Measurements from ENCODE around the gene AATF.

The AATF gene

DNA sequence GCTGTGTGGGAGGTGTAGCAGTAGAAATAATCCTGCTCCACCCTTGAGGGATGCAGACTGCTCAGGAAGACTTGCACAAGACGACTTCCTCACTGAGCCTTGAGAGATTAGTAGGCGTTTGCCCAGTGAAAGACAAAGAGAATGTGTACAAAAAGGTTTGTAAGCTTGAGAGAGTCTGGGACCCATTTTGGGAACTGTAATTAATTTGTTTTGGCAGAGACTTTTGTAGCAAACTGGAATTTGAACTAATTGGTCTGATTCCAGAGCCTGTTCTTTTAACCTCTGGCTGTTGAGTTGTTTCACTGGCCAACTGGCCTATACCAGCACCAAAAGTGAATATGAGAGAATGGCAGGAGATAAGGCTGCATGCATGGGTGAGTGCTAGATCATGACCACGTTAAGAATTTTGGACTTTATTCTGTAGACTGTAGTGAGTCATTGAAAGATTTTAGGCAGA, 75.5 kb downstream of the AATF start:
- no peaks in the 10 kb centered on the region for H3K9me3 ChIP-seq
- no peak for TF ChIP-seq CTCF (IDR thresholded peaks at IDR 0.05)
- peaks cover 10% of the 10 kb centered on the region in 2 experiments for H3K4me1 ChIP-seq (ENCODE audit: control insufficient read depth in 1 of 2, insufficient read depth in 1 of 2, low read depth in 1 of 2, low read length in 1 of 2)

DNA sequence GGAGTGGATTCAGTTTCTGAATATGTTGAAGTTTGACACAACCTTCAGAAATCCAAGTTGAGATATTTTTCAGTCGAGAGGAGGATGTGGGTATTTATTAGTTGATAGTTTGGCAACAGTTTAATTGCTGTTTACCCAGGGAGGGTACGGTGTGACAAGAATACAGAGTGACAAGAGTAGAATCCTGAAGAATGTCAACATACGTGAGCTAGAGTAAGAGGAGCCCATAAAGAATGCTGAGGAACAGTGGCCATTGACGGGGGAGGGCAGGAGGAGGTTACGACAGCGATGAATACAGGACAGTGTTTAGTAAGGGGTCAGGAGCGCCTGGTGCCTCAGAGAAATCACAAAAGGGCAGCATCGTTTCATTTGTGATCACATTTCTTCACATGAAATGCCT, 76.5 kb downstream of the AATF start:
- no peak overlapping the region for H3K4me3 ChIP-seq (ENCODE audit: low read depth in 1 of 2, low read length in 1 of 2)
- H3K27me3 ChIP-seq: no peaks in the 10 kb centered on the region
- no peak for TF ChIP-seq CTCF (IDR thresholded peaks at IDR 0.05)
- H3K4me1 ChIP-seq (ENCODE audit: control insufficient read depth in 1 of 2, insufficient read depth in 1 of 2, low read depth in 1 of 2, low read length in 1 of 2): peaks cover 10% of the 10 kb centered on the region in 2 experiments
- H3K9me3 ChIP-seq: no peaks in the 10 kb centered on the region
- H3K36me3 ChIP-seq: peaks cover 9% of the 10 kb centered on the region
- H3K27ac ChIP-seq: no peak overlapping the region

More for the DNA sequence above, 75.5 kb downstream of the AATF start:
- Histone ChIP-seq H3K4me3 (ENCODE audit: low read depth in 1 of 2, low read length in 1 of 2) (no peak overlapping the region), H3K27ac (peak overlapping the region; percentile 47), H3K36me3 (peaks cover 14% of the 10 kb centered on the region), H3K27me3 (no peaks in the 10 kb centered on the region)

- Histone ChIP-seq H3K36me3 (peaks cover 15% of the 10 kb centered on the region), H3K4me3 (ENCODE audit: low read depth in 1 of 2, low read length in 1 of 2) (no peak overlapping the region), H3K9me3 (no peaks in the 10 kb centered on the region), H3K27ac (no peak overlapping the region), H3K27me3 (no peaks in the 10 kb centered on the region), H3K4me1 (ENCODE audit: control insufficient read depth in 1 of 2, insufficient read depth in 1 of 2, low read depth in 1 of 2, low read length in 1 of 2) (peaks cover 10% of the 10 kb centered on the region in 2 experiments)
- no peak for TF ChIP-seq CTCF (IDR thresholded peaks at IDR 0.05)
Observed at GRCh38 chr17:37025847-37026530, 77.2 kb downstream of the AATF start.

DNA sequence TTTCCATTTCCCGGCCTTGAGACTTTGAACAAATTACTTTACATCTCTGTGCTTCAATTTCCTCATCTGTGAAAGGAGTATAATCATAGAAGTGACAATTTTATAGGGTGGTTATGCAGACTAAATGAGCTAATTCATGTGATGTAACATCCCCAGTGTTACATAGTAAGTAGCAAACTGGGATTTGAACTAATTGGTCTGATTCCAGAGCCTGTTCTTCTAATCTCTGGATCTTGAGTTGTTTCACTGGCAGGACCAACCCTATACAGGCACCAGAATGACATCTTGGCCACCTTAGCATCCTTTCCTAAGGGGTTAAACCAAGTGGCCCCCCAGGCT, 77.7 kb downstream of the AATF start:
- H3K27me3 ChIP-seq: no peaks in the 10 kb centered on the region
- H3K4me3 ChIP-seq (ENCODE audit: low read depth in 1 of 2, low read length in 1 of 2): no peak overlapping the region
- TF ChIP-seq CTCF (IDR thresholded peaks at IDR 0.05): no peak
- no peaks in the 10 kb centered on the region for H3K9me3 ChIP-seq
- H3K4me1 ChIP-seq (ENCODE audit: control insufficient read depth in 1 of 2, insufficient read depth in 1 of 2, low read depth in 1 of 2, low read length in 1 of 2): peaks cover 10% of the 10 kb centered on the region in 2 experiments
- H3K36me3 ChIP-seq: peaks cover 16% of the 10 kb centered on the region
- H3K27ac ChIP-seq: no peak overlapping the region

GRCh38 chr17:37028040-37028439, 79.3 kb downstream of the AATF start:
- H3K27me3 ChIP-seq: no peaks in the 10 kb centered on the region
- H3K9me3 ChIP-seq: no peaks in the 10 kb centered on the region
- no peak overlapping the region for H3K27ac ChIP-seq
- H3K36me3 ChIP-seq: peaks cover 21% of the 10 kb centered on the region
- no peak overlapping the region for H3K4me3 ChIP-seq (ENCODE audit: low read depth in 1 of 2, low read length in 1 of 2)
- TF ChIP-seq CTCF (IDR thresholded peaks at IDR 0.05): no peak
- peaks cover 10% of the 10 kb centered on the region in 2 experiments for H3K4me1 ChIP-seq (ENCODE audit: control insufficient read depth in 1 of 2, insufficient read depth in 1 of 2, low read depth in 1 of 2, low read length in 1 of 2)
